Adipose tissue (tissue), 3 donors: ENCODE results near the gene AKR1C1. TPM values are rescaled to one million over a fixed set of nuclear protein-coding genes. Genes with fewer than 3 reads are reported as not detected.

ENCODE experiments used
- polyA plus RNA-seq, 3 donors: library from polyadenylated mRNA; stranded (reverse); fragments of 200-250 nt; gene quantifications; one replicate each; pipeline ENCODE4 v1.2.3, GENCODE V29; 2013
- donor health status: healthy with polysubstance abuse.
- donor health status: Bipolar disorder and iron deficiency.
- donor health status: healthy.

AKR1C1 gene
- polyA plus RNA-seq, 3 donors = 38.1 to 183 (median 166) TPM

Other genes with a start within 250 kb of the AKR1C1 start
- 1 to 10 TPM; 1.0 to 2.9 (median 2.4) TPM for gene AKR1E2, start 137.2 kb upstream of the AKR1C1 start, polyA plus RNA-seq
- gene AKR1C2, start 40.4 kb downstream of the AKR1C1 start, polyA plus RNA-seq = 100 to 1,000 TPM in 2 of 3 donors, 10 to 100 TPM in 1; 80.9 to 394 (median 200) TPM
- 100 to 1,000 TPM in 2 of 3 donors, 10 to 100 TPM in 1; 25.7 to 149 (median 122) TPM for gene AKR1C3, start 131.0 kb downstream of the AKR1C1 start, polyA plus RNA-seq
- under 1 TPM in 2 of 3 donors, not detected in 1; 0.14 to 0.34 TPM for gene AKR1C8, start 221.7 kb downstream of the AKR1C1 start, polyA plus RNA-seq
- gene AKR1C4, start 233.4 kb downstream of the AKR1C1 start, polyA plus RNA-seq = not detected